HepG2 (cell line): ENCODE measurements around the gene NPC1. TPM values are rescaled to one million over a fixed set of nuclear protein-coding genes. Genes with fewer than 3 reads are reported as not detected.

ENCODE experiments used
- BCL6 ChIP-seq: IDR thresholded peaks from 2 replicates; pipeline ENCODE4 v1.6.1; 2016; ENCODE audit warnings: missing genetic modification reagents, missing compliant biosample characterization
- HDAC1 ChIP-seq: sonication (generic); formaldehyde crosslinking; IDR thresholded peaks from 2 replicates; pipeline ENCODE4 v1.5.1; 2020; ENCODE audit warnings: mild to moderate bottlenecking, missing genetic modification reagents
- HHEX ChIP-seq: IDR thresholded peaks from 2 replicates; pipeline ENCODE4 v1.6.1; 2016; ENCODE audit warnings: control low read depth
- MXD4 ChIP-seq: IDR thresholded peaks from 2 replicates; pipeline ENCODE4 v1.6.1; 2016; ENCODE audit warnings: mild to moderate bottlenecking, missing biosample characterization, missing genetic modification reagents
- NCOA5 ChIP-seq: sonication (generic); formaldehyde crosslinking; IDR thresholded peaks from 2 replicates; pipeline ENCODE4 v1.4.0; 2020; ENCODE audit warnings: missing genetic modification reagents
- RAD21 ChIP-seq: fragments of 450-650 bp; formaldehyde crosslinking; IDR thresholded peaks from 2 replicates; pipeline ENCODE4 v1.5.0; 2020; ENCODE audit warnings: mild to moderate bottlenecking
- RARA ChIP-seq: IDR thresholded peaks from 2 replicates; pipeline ENCODE4 v1.6.1; 2016; ENCODE audit warnings: missing genetic modification reagents, missing compliant biosample characterization
- SAP130 ChIP-seq: IDR thresholded peaks from 2 replicates; pipeline ENCODE4 v1.6.1; 2016; ENCODE audit warnings: low read depth
- SOX6 ChIP-seq, 2 experiments: fragments of 450-650 bp in 1 of 2; sonication (generic) in 1 of 2; formaldehyde crosslinking in 1 of 2; IDR thresholded peaks; 2 replicates each; pipeline versions ENCODE4 v1.4.0 to v1.6.1; 2017 to 2020; ENCODE audit warnings: antibody characterized with exemption in 1 of 2, mild to moderate bottlenecking in 1 of 2, missing genetic modification reagents in 1 of 2
- ZMAT3 ChIP-seq: sonication (generic); formaldehyde crosslinking; conservative IDR thresholded peaks from 2 replicates; pipeline ENCODE4 v1.7.0; 2021; ENCODE audit warnings: missing genetic modification reagents
- ZNF543 ChIP-seq: sonication (generic); formaldehyde crosslinking; IDR thresholded peaks from 2 replicates; pipeline ENCODE4 v1.4.0; 2020; ENCODE audit warnings: mild to moderate bottlenecking, missing genetic modification reagents
- ZNF746 ChIP-seq: sonication (generic); formaldehyde crosslinking; IDR thresholded peaks from 2 replicates; pipeline ENCODE4 v1.8.0; 2022; ENCODE audit warnings: mild to moderate bottlenecking, missing genetic modification reagents
- polyA plus RNA-seq, 8 experiments: library from polyadenylated mRNA; depleted of rRNA in 3 of 8; stranded (reverse) in 7 of 8; unstranded in 1 of 8; fragments of >200 nt; fragmentation: Illumina TruSeq in 4 of 8; extraction: Trizol in 4 of 8; gene quantifications; 2 replicates each; pipeline versions ENCODE4 v1.2.1 to v1.2.3, GENCODE V29; 2011 to 2016; ENCODE audit warnings: low read depth in 4 of 8, missing spikeins in 1 of 8, mixed read lengths in 1 of 8; ENCODE audit not compliant: insufficient read depth in 1 of 8
- total RNA-seq, 5 experiments: library from RNA; depleted of rRNA; stranded (reverse); fragments of >200 nt; fragmentation: Illumina TruSeq; extraction: Trizol; gene quantifications; 2 replicates each; pipeline ENCODE4 v1.2.3, GENCODE V29; 2016; ENCODE audit warnings: low read depth in 1 of 5
- TF ChIP-seq, protein P1 (sequence below): sonication (generic); formaldehyde crosslinking; IDR thresholded peaks from 2 replicates; pipeline ENCODE4 v1.5.0; 2020; ENCODE audit warnings: mild to moderate bottlenecking, missing genetic modification reagents
- TF ChIP-seq, protein P2 (sequence below): sonication (generic); formaldehyde crosslinking; IDR thresholded peaks from 2 replicates; pipeline ENCODE4; 2020; ENCODE audit warnings: missing genetic modification reagents, mild to moderate bottlenecking, borderline replicate concordance
- TF ChIP-seq, protein P3 (sequence below): sonication (generic); formaldehyde crosslinking; IDR thresholded peaks from 2 replicates; pipeline ENCODE4 v1.5.0; 2020; ENCODE audit warnings: mild to moderate bottlenecking, missing genetic modification reagents
- TF ChIP-seq, protein P4 (sequence below): sonication (generic); formaldehyde crosslinking; IDR thresholded peaks from 2 replicates; pipeline ENCODE4 v1.8.0; 2022; ENCODE audit warnings: mild to moderate bottlenecking, missing genetic modification reagents
- TF ChIP-seq, protein P5 (sequence below), 2 experiments: sonication (generic) in 1 of 2; formaldehyde crosslinking in 1 of 2; IDR thresholded peaks; 2 replicates each; pipeline versions ENCODE4 v1.5.1 to v1.6.1; 2011 to 2020; ENCODE audit warnings: borderline replicate concordance in 1 of 2, low read depth in 1 of 2, low read length in 1 of 2, mild to moderate bottlenecking in 1 of 2, missing genetic modification reagents in 1 of 2, moderate library complexity in 1 of 2

The NPC1 gene
- total and polyA plus RNA-seq, 2 of the 13 experiments (the other 11 are each of a cell fraction or from before 2014, with no cell fraction given): 46.5 to 114 TPM

DNA sequence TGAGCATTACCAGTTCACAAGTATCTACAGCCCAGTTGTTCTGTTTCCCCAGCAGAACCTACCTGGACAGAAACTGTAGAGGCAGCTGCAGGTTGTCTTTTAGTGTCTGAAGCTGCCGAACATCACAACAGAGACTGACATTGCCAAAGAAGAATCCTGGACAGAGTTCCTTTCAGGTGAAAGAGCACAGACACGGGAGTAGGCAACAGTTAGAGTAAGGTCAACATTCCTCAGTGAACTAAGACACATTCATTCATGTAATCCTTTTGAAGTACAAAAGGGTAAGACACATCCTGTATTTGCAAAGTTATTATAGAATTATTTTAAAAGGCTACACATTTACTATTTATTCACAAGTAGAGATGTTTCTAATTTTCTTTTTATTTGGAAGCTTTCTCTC is 14.3 kb downstream of the NPC1 start (continued):
- TF ChIP-seq, protein P1, sequence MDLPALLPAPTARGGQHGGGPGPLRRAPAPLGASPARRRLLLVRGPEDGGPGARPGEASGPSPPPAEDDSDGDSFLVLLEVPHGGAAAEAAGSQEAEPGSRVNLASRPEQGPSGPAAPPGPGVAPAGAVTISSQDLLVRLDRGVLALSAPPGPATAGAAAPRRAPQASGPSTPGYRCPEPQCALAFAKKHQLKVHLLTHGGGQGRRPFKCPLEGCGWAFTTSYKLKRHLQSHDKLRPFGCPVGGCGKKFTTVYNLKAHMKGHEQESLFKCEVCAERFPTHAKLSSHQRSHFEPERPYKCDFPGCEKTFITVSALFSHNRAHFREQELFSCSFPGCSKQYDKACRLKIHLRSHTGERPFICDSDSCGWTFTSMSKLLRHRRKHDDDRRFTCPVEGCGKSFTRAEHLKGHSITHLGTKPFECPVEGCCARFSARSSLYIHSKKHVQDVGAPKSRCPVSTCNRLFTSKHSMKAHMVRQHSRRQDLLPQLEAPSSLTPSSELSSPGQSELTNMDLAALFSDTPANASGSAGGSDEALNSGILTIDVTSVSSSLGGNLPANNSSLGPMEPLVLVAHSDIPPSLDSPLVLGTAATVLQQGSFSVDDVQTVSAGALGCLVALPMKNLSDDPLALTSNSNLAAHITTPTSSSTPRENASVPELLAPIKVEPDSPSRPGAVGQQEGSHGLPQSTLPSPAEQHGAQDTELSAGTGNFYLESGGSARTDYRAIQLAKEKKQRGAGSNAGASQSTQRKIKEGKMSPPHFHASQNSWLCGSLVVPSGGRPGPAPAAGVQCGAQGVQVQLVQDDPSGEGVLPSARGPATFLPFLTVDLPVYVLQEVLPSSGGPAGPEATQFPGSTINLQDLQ: no peak
- TF ChIP-seq, protein P2, sequence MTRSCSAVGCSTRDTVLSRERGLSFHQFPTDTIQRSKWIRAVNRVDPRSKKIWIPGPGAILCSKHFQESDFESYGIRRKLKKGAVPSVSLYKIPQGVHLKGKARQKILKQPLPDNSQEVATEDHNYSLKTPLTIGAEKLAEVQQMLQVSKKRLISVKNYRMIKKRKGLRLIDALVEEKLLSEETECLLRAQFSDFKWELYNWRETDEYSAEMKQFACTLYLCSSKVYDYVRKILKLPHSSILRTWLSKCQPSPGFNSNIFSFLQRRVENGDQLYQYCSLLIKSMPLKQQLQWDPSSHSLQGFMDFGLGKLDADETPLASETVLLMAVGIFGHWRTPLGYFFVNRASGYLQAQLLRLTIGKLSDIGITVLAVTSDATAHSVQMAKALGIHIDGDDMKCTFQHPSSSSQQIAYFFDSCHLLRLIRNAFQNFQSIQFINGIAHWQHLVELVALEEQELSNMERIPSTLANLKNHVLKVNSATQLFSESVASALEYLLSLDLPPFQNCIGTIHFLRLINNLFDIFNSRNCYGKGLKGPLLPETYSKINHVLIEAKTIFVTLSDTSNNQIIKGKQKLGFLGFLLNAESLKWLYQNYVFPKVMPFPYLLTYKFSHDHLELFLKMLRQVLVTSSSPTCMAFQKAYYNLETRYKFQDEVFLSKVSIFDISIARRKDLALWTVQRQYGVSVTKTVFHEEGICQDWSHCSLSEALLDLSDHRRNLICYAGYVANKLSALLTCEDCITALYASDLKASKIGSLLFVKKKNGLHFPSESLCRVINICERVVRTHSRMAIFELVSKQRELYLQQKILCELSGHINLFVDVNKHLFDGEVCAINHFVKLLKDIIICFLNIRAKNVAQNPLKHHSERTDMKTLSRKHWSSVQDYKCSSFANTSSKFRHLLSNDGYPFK: no peak
- TF ChIP-seq NCOA5 (no peak), ZNF746 (CRISPR knock-in tag) (no peak), SOX6 (IDR thresholded peaks at IDR 0.05) (no peak), SOX6 (CRISPR knock-in tag; IDR thresholded peaks at IDR 0.05) (peak; percentile 42; the same call in 1 of the 2 replicates), HHEX (no peak), BCL6 (CRISPR knock-in tag) (peak; percentile 98), MXD4 (CRISPR knock-in tag) (no peak), RARA (CRISPR knock-in tag) (peak; percentile 93), RAD21 (CRISPR knock-in tag) (no peak), ZNF543 (CRISPR knock-in tag) (no peak), HDAC1 (CRISPR knock-in tag) (no peak), ZMAT3 (no peak), SAP130 (CRISPR knock-in tag) (peak; percentile 62)
- TF ChIP-seq, protein P3, sequence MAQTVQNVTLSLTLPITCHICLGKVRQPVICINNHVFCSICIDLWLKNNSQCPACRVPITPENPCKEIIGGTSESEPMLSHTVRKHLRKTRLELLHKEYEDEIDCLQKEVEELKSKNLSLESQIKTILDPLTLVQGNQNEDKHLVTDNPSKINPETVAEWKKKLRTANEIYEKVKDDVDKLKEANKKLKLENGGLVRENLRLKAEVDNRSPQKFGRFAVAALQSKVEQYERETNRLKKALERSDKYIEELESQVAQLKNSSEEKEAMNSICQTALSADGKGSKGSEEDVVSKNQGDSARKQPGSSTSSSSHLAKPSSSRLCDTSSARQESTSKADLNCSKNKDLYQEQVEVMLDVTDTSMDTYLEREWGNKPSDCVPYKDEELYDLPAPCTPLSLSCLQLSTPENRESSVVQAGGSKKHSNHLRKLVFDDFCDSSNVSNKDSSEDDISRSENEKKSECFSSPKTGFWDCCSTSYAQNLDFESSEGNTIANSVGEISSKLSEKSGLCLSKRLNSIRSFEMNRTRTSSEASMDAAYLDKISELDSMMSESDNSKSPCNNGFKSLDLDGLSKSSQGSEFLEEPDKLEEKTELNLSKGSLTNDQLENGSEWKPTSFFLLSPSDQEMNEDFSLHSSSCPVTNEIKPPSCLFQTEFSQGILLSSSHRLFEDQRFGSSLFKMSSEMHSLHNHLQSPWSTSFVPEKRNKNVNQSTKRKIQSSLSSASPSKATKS (CRISPR knock-in tag): no peak
- TF ChIP-seq, protein P4, sequence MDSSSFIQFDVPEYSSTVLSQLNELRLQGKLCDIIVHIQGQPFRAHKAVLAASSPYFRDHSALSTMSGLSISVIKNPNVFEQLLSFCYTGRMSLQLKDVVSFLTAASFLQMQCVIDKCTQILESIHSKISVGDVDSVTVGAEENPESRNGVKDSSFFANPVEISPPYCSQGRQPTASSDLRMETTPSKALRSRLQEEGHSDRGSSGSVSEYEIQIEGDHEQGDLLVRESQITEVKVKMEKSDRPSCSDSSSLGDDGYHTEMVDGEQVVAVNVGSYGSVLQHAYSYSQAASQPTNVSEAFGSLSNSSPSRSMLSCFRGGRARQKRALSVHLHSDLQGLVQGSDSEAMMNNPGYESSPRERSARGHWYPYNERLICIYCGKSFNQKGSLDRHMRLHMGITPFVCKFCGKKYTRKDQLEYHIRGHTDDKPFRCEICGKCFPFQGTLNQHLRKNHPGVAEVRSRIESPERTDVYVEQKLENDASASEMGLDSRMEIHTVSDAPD (CRISPR knock-in tag): no peak
- TF ChIP-seq, protein P5, sequence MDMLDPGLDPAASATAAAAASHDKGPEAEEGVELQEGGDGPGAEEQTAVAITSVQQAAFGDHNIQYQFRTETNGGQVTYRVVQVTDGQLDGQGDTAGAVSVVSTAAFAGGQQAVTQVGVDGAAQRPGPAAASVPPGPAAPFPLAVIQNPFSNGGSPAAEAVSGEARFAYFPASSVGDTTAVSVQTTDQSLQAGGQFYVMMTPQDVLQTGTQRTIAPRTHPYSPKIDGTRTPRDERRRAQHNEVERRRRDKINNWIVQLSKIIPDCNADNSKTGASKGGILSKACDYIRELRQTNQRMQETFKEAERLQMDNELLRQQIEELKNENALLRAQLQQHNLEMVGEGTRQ (IDR thresholded peaks at IDR 0.05; ENCODE audit: low read depth, low read length): no peak
- TF ChIP-seq, protein P5 (CRISPR knock-in tag; IDR thresholded peaks at IDR 0.05; ENCODE audit: borderline replicate concordance): no peak
